Neural cell (in vitro differentiated cells): ENCODE measurements around the gene RAG2. TPM values are rescaled to one million over a fixed set of nuclear protein-coding genes. Genes with fewer than 3 reads are reported as not detected.

Source experiments
- H2AFZ ChIP-seq: fragments of 200-600, 300-800 bp; sonication (generic), shearing (Covaris generic); 2 replicates; pipeline ENCODE4 v1.6.0; 2014; ENCODE audit warnings: low read depth, mild to moderate bottlenecking, antibody characterized with exemption, low read length, moderate library complexity
- H3F3A ChIP-seq: fragments of 200-600 bp; shearing (Covaris generic); 2 replicates; pipeline ENCODE4 v1.6.1; 2016; ENCODE audit warnings: mild to moderate bottlenecking, moderate library complexity, mixed read lengths, antibody characterized with exemption, low read length; ENCODE audit not compliant: insufficient read depth, poor library complexity, severe bottlenecking
- H3K27ac ChIP-seq: fragments of 200-600, 300-800 bp; sonication (generic), shearing (Covaris generic); 2 replicates; pipeline ENCODE4 v1.5.1; 2014; ENCODE audit warnings: mild to moderate bottlenecking, low read length, moderate library complexity
- H3K27me3 ChIP-seq: fragments of 300-800, 200-600 bp; sonication (generic), shearing (Covaris generic); 2 replicates; pipeline ENCODE4 v1.6.0; 2014; ENCODE audit warnings: mild to moderate bottlenecking, low read depth, low read length, moderate library complexity; ENCODE audit not compliant: insufficient read depth
- H3K36me3 ChIP-seq: fragments of 300-800, 200-600 bp; sonication (generic), shearing (Covaris generic); 2 replicates; pipeline ENCODE4 v1.5.1; 2014; ENCODE audit warnings: mild to moderate bottlenecking, antibody characterized with exemption, low read length, moderate library complexity; ENCODE audit not compliant: insufficient read depth
- H3K4me2 ChIP-seq: fragments of 300-800, 200-600 bp; sonication (generic), shearing (Covaris generic); 2 replicates; pipeline ENCODE4 v1.6.0; 2014; ENCODE audit warnings: mild to moderate bottlenecking, low read length
- H3K4me3 ChIP-seq: fragments of 300-800, 200-600 bp; sonication (generic), shearing (Covaris generic); 2 replicates; pipeline ENCODE4 v1.5.1; 2014; ENCODE audit warnings: mild to moderate bottlenecking, low read length, moderate library complexity
- H3K79me2 ChIP-seq: fragments of 200-600 bp; shearing (Covaris generic); replicated peaks from 2 replicates; pipeline ENCODE4 v1.6.0; 2014; ENCODE audit warnings: mild to moderate bottlenecking, low read length, moderate library complexity; ENCODE audit not compliant: insufficient read depth
- H3K9ac ChIP-seq: fragments of 300-800, 200-600 bp; sonication (generic), shearing (Covaris generic); 2 replicates; pipeline ENCODE4 v1.6.1; 2016; ENCODE audit warnings: mild to moderate bottlenecking, low read length, mixed read lengths
- H3K9me2 ChIP-seq: fragments of 200-600 bp; shearing (Covaris generic); 2 replicates; pipeline ENCODE4 v1.6.1; 2016; ENCODE audit warnings: mild to moderate bottlenecking, low read length, mixed read lengths; ENCODE audit not compliant: insufficient read depth
- H3K9me3 ChIP-seq: fragments of 200-600, 300-800 bp; sonication (generic), shearing (Covaris generic); 2 replicates; pipeline ENCODE4 v1.6.1; 2016; ENCODE audit warnings: mild to moderate bottlenecking, mixed run types, low read length, moderate library complexity, mixed read lengths
- H4K20me1 ChIP-seq: fragments of 200-600 bp; shearing (Covaris generic); 2 replicates; pipeline ENCODE4 v1.6.1; 2016; ENCODE audit warnings: mild to moderate bottlenecking, mixed run types; ENCODE audit not compliant: insufficient read depth
- CTCF ChIP-seq: fragments of 450-650 bp; IDR thresholded peaks from 2 replicates; pipeline ENCODE4 v1.5.1; 2014; ENCODE audit warnings: antibody characterized with exemption, mild to moderate bottlenecking, moderate library complexity; ENCODE audit not compliant: poor library complexity, severe bottlenecking
- EP300 ChIP-seq: fragments of 450-650 bp; conservative IDR thresholded peaks from 2 replicates; pipeline ENCODE4 v1.6.1; 2014; ENCODE audit warnings: antibody characterized with exemption, mild to moderate bottlenecking, moderate library complexity; ENCODE audit not compliant: poor library complexity, severe bottlenecking
- EZH2 ChIP-seq: fragments of 200-600, 300-800 bp; shearing (Covaris generic), sonication (generic); IDR thresholded peaks from 2 replicates; pipeline ENCODE4 v1.6.1; 2014; ENCODE audit warnings: antibody characterized with exemption, low read length, borderline replicate concordance, mild to moderate bottlenecking; ENCODE audit not compliant: insufficient read depth, poor library complexity, severe bottlenecking
- MXI1 ChIP-seq: fragments of 450-650 bp; conservative IDR thresholded peaks from 2 replicates; pipeline ENCODE4 v1.6.1; 2014; ENCODE audit warnings: antibody characterized with exemption, mild to moderate bottlenecking; ENCODE audit not compliant: poor library complexity, severe bottlenecking
- POLR2AphosphoS5 ChIP-seq: IDR thresholded peaks from 2 replicates; pipeline ENCODE4 v1.6.1; 2012
- RAD21 ChIP-seq: fragments of 450-650 bp; conservative IDR thresholded peaks from 2 replicates; pipeline ENCODE4 v1.6.1; 2014; ENCODE audit warnings: antibody characterized with exemption, mild to moderate bottlenecking, moderate library complexity
- REST ChIP-seq: IDR thresholded peaks from 2 replicates; pipeline ENCODE4 v1.6.1; 2012; ENCODE audit warnings: borderline replicate concordance
- SMC3 ChIP-seq: fragments of 450-650 bp; conservative IDR thresholded peaks from 2 replicates; pipeline ENCODE4 v1.6.1; 2014; ENCODE audit warnings: antibody characterized with exemption, mild to moderate bottlenecking, moderate library complexity; ENCODE audit not compliant: poor library complexity
- TAF1 ChIP-seq: IDR thresholded peaks from 2 replicates; pipeline ENCODE4 v1.6.1; 2012; ENCODE audit warnings: low read depth
- polyA plus RNA-seq: library from polyadenylated mRNA; depleted of rRNA; stranded (reverse); fragments of >200 nt; gene quantifications from 2 replicates; pipeline ENCODE4 v1.2.3, GENCODE V29; 2014

The RAG2 gene
- polyA plus RNA-seq, 1 donor from 2014 or later, result not detected

- Histone ChIP-seq H2AFZ (no peak overlapping the region), H3K9me3 (no peaks in the 10 kb centered on the region), H3K27ac (no peak overlapping the region), H3K36me3 (no peaks in the 10 kb centered on the region), H3K4me3 (no peak overlapping the region), H3K9me2 (no peaks in the 10 kb centered on the region), H3F3A (no peaks in the 10 kb centered on the region), H3K27me3 (no peaks in the 10 kb centered on the region), H3K79me2 (no peaks in the 10 kb centered on the region), H3K4me2 (no peak overlapping the region), H4K20me1 (no peaks in the 10 kb centered on the region), H3K9ac (no peak overlapping the region)
- no peak for TF ChIP-seq REST
- no peak for TF ChIP-seq CTCF
- no peak for TF ChIP-seq TAF1
- no peak for TF ChIP-seq EZH2
- no peak for TF ChIP-seq EP300
- no peak for TF ChIP-seq RAD21
- no peak for TF ChIP-seq POLR2AphosphoS5
- no peak for TF ChIP-seq SMC3
- TF ChIP-seq MXI1, result no peak
Measured at GRCh38 chr11:36578458-36578857, 19.6 kb downstream of the RAG2 start.

GRCh38 chr11:36577859-36578258 lies 20.2 kb downstream of the RAG2 start:
- no peaks in the 10 kb centered on the region for H3K27me3 ChIP-seq
- H3F3A ChIP-seq, result no peaks in the 10 kb centered on the region
- H3K9me3 ChIP-seq, result no peaks in the 10 kb centered on the region
- no peaks in the 10 kb centered on the region for H4K20me1 ChIP-seq
- H2AFZ ChIP-seq, result no peak overlapping the region
- TF ChIP-seq TAF1, result no peak
- no peak for TF ChIP-seq EP300
- no peak for TF ChIP-seq CTCF
- TF ChIP-seq REST, result no peak
- no peak for TF ChIP-seq RAD21
- TF ChIP-seq SMC3, result no peak
- no peak for TF ChIP-seq POLR2AphosphoS5
- TF ChIP-seq MXI1, result no peak
- TF ChIP-seq EZH2, result no peak
- no peaks in the 10 kb centered on the region for H3K79me2 ChIP-seq
- no peaks in the 10 kb centered on the region for H3K9me2 ChIP-seq
- no peak overlapping the region for H3K9ac ChIP-seq
- H3K27ac ChIP-seq, result no peak overlapping the region
- no peaks in the 10 kb centered on the region for H3K36me3 ChIP-seq
- H3K4me2 ChIP-seq, result no peak overlapping the region
- no peak overlapping the region for H3K4me3 ChIP-seq
